NCI-H2227 (cell line): ENCODE data around the gene USP43.

ENCODE experiments used
- DNase-seq: peaks from one replicate; lab custom pipeline; 2025; ENCODE audit not compliant: unreplicated experiment; lab: John Stamatoyannopoulos, UW

The USP43 gene

DNA sequence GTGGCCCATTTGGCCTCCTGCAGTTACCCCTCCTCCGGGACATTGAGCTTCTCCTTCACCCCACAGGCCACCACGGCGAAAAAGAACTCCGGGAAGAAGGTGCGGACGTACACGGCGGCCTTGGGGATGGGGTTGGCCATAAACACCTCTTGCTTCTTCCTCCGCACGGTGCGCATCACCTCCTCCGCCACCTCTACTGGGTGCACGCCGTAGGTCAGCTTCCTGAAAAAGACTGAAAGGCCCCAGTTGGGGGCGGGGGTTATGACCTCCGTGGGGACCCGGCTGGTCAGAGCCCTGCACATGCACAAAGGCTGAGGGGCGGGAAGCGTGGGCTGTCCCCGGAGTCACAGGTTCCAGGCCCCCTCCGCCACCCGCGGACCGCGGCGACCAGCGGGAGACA lies 126.1 kb downstream of the USP43 start:
- DNase-seq, result no peak

GRCh38 chr17:9772658-9773057 lies 127.3 kb downstream of the USP43 start:
- DNase-seq, result no peak

DNA sequence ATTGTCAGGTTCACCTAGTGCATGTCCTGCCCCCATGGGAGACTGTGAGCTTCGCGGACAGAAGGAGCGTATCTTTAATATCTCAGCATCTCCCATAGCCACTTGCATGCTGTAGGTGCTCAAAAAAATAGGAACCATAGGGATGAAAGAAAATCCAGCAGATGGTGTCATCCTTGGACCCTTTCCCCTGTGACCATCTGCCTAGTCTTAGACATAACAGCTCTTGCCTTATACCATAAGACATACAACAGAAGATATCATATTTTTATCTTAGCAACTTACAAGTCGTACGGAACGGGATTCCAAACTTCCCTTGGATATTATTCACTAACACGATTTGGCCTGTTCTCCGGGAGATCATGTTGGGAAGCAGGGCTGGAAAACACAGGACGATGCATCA lies 131.6 kb downstream of the USP43 start:
- no peak for DNase-seq
